Fibroblast of lung (primary cell): ENCODE data around the gene D2HGDH. TPM values are rescaled to one million over a fixed set of nuclear protein-coding genes. Genes with fewer than 3 reads are reported as not detected.

Experiments used
- DNase-seq, 2 donors: peaks; one replicate each; pipeline versions ENCODE4 v3.0.0 to v3.0.0-alpha.2; 2010; ENCODE audit warnings: low read depth in 2 of 2
- H2AFZ ChIP-seq: 2 replicates; pipeline ENCODE4 v1.5.1; 2012; ENCODE audit warnings: low read length, control low read depth, inconsistent platforms
- H3K27ac ChIP-seq: 2 replicates; pipeline ENCODE4 v1.5.1; 2011; ENCODE audit warnings: low read length, control low read depth; ENCODE audit not compliant: insufficient read depth
- H3K27me3 ChIP-seq: 2 replicates; pipeline ENCODE4 v1.5.1; 2011; ENCODE audit warnings: mild to moderate bottlenecking, low read length; ENCODE audit not compliant: control insufficient read depth, insufficient read depth
- H3K36me3 ChIP-seq: 2 replicates; pipeline ENCODE4 v1.5.1; 2011; ENCODE audit warnings: low read length; ENCODE audit not compliant: control insufficient read depth, insufficient read depth
- H3K4me1 ChIP-seq: 2 replicates; pipeline ENCODE4 v1.5.1; 2011; ENCODE audit warnings: low read length; ENCODE audit not compliant: control insufficient read depth, insufficient read depth; ENCODE audit errors: extremely low read depth
- H3K4me2 ChIP-seq: 2 replicates; pipeline ENCODE4 v1.5.1; 2011; ENCODE audit warnings: low read length, control low read depth; ENCODE audit not compliant: insufficient read depth; ENCODE audit errors: extremely low read depth
- H3K4me3 ChIP-seq, 4 experiments: fragments of 200-600 bp in 1 of 4; sonication (generic) in 1 of 4; replicated peaks in 1 of 4; 2 replicates each; pipeline ENCODE4 v1.5.1; 2011 to 2016; ENCODE audit warnings: low read length in 4 of 4, low read depth in 3 of 4, mild to moderate bottlenecking in 3 of 4, control low read depth in 2 of 4, inconsistent platforms in 1 of 4, mixed read lengths in 1 of 4; ENCODE audit not compliant: insufficient read depth in 1 of 4; ENCODE audit errors: control extremely low read depth in 1 of 4
- H3K79me2 ChIP-seq: 2 replicates; pipeline ENCODE4 v1.5.1; 2012; ENCODE audit warnings: mild to moderate bottlenecking, low read length, inconsistent platforms; ENCODE audit not compliant: control insufficient read depth, insufficient read depth
- H3K9ac ChIP-seq: 2 replicates; pipeline ENCODE4 v1.5.1; 2011; ENCODE audit warnings: mild to moderate bottlenecking, low read length, control low read depth; ENCODE audit not compliant: insufficient read depth
- H3K9me3 ChIP-seq: 2 replicates; pipeline ENCODE4 v1.5.1; 2012; ENCODE audit warnings: low read depth, low read length; ENCODE audit not compliant: control insufficient read depth, insufficient read depth
- H4K20me1 ChIP-seq: 2 replicates; pipeline ENCODE4 v1.5.1; 2011; ENCODE audit warnings: low read length; ENCODE audit not compliant: control insufficient read depth, insufficient read depth; ENCODE audit errors: extremely low read depth
- EZH2 ChIP-seq: IDR thresholded peaks from 2 replicates; pipeline ENCODE4 v1.5.1; 2012; ENCODE audit warnings: low read length, control low read depth, mild to moderate bottlenecking; ENCODE audit errors: missing control alignments
- polyA plus RNA-seq, 2 donors: library from polyadenylated mRNA; depleted of rRNA in 1 of 2; stranded (reverse) in 1 of 2; unstranded in 1 of 2; fragments of >200 nt; gene quantifications; 2 replicates each; pipeline ENCODE4 v1.2.1, GENCODE V29; 2011 to 2012; ENCODE audit warnings: missing spikeins in 1 of 2
- total RNA-seq: library from RNA; depleted of rRNA; stranded (reverse); fragments of >200 nt; gene quantifications from 2 replicates; pipeline ENCODE4 v1.2.1, GENCODE V29; 2014
- TF ChIP-seq, protein P1 (sequence below), 2 donors: IDR thresholded peaks in 1 of 2; conservative IDR thresholded peaks in 1 of 2; 1 replicate in 1 of 2; 2 replicates in 1 of 2; pipeline ENCODE4 v1.5.1; 2011 to 2012; ENCODE audit warnings: low read length in 2 of 2, control low read depth in 1 of 2, inconsistent platforms in 1 of 2, low read depth in 1 of 2, mild to moderate bottlenecking in 1 of 2

The D2HGDH gene
- total and polyA plus RNA-seq, 2 donors (not counting 1 experiment from before 2014, with no cell fraction given), result 5.7 to 28.4 TPM

DNA sequence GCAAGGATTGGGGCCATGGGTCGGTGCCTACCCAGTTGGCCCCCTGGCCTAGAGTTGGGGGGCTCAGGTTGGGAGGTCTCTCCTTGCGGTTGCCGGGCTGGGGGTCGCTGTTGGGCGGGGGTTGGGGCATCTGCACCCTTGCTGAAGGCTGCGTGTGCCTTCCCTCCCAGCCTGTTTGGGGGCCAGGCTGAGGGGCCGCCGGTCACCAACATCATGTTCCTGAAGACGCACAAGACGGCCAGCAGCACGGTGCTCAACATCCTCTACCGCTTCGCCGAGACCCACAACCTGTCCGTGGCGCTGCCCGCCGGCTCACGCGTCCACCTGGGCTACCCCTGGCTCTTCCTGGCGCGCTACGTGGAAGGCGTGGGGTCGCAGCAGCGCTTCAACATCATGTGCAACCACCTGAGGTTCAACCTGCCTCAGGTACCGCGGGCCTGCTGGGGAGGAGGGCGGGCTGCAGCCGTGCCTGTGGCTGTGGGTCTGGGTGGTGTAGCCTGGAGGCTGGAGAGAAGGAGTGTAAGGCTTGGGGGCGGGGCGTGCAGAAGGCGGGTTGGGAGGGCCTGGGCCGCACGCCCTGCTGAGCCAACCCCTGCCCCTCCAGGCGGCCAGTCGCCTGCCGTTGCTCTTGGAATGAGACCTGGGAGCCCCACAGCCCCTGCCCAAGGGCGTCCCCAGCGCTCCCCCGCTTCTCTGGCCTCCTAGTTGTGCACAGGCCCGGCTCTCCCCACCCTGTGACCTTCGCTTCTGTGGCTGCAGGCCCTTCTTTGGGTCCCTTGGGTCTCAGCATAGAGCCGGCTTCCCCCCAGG is 67.4 kb downstream of the D2HGDH start:
- H3K9me3 ChIP-seq, result no peaks in the 10 kb centered on the region
- H3K36me3 ChIP-seq, result no peaks in the 10 kb centered on the region
- H3K27me3 ChIP-seq, result no peaks in the 10 kb centered on the region

DNA sequence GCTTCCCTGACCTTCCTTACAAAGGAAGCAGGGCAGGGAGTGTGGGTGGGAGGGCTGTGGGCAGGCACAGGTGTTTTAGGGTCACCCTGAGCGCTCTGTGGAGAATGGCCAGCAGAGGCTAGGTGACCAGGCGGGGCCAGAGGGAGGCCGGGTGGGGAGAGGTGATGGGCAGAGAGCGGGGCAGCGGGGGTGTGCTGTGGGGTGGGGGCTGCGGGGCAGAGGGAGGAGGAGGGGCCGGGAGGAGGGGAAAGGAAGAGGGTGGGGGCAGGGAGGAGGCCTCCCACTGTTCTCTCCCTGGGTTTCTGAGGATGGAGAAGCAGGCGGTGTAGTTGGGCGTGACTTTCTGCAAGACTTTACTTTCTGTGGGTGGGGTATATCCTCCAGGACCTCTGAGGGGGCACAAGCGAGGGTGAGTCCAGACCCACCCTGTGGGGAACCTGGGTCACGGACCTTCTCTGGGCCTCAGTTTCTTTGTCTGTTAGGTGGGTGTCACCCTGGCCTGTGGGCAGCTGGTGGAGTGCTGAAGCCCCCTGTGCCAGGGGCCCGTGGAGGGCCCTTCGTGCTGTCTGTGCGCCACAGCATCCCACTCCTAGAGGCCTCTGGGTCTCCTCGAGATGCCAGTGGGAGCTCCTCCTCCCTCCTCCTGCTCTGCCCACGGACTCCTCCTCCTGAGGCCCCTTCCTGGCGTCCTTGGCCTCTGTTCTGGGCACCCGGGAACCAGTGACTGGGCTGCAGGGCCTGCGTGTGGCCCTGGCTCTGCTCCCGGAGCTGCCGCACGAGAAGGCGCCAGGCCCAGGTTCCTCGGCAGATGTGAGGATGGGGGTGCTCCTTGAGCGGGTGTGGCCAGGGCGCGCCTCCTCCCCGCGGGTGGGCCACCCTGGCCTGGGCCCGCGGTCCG is 68.2 kb downstream of the D2HGDH start:
- H2AFZ ChIP-seq, result no peak overlapping the region
- no peak for TF ChIP-seq EZH2
- TF ChIP-seq, protein P1, sequence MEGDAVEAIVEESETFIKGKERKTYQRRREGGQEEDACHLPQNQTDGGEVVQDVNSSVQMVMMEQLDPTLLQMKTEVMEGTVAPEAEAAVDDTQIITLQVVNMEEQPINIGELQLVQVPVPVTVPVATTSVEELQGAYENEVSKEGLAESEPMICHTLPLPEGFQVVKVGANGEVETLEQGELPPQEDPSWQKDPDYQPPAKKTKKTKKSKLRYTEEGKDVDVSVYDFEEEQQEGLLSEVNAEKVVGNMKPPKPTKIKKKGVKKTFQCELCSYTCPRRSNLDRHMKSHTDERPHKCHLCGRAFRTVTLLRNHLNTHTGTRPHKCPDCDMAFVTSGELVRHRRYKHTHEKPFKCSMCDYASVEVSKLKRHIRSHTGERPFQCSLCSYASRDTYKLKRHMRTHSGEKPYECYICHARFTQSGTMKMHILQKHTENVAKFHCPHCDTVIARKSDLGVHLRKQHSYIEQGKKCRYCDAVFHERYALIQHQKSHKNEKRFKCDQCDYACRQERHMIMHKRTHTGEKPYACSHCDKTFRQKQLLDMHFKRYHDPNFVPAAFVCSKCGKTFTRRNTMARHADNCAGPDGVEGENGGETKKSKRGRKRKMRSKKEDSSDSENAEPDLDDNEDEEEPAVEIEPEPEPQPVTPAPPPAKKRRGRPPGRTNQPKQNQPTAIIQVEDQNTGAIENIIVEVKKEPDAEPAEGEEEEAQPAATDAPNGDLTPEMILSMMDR (conservative IDR thresholded peaks at IDR 0.05 in 1 of 2, IDR thresholded peaks at IDR 0.05 in 1 of 2; ENCODE audit: low read depth in 1 of 2, low read length in 2 of 2), result no peak
- DNase-seq, result no peak
- H4K20me1 ChIP-seq, result no peaks in the 10 kb centered on the region
- H3K27ac ChIP-seq, result no peak overlapping the region
- no peak overlapping the region for H3K4me2 ChIP-seq
- no peaks in the 10 kb centered on the region for H3K27me3 ChIP-seq
- peak overlapping the region in 1 of 4 experiments; percentile 49 for H3K4me3 ChIP-seq
- no peaks in the 10 kb centered on the region for H3K79me2 ChIP-seq
- no peaks in the 10 kb centered on the region for H3K36me3 ChIP-seq
- H3K9me3 ChIP-seq, result no peaks in the 10 kb centered on the region
- H3K9ac ChIP-seq, result no peak overlapping the region
- H3K4me1 ChIP-seq, result peaks cover 5% of the 10 kb centered on the region

More for the DNA sequence above, 67.4 kb downstream of the D2HGDH start:
- no peaks in the 10 kb centered on the region for H3K79me2 ChIP-seq
- no peak overlapping the region for H3K4me3 ChIP-seq
- H4K20me1 ChIP-seq, result no peaks in the 10 kb centered on the region
- no peak overlapping the region for H3K9ac ChIP-seq
- H2AFZ ChIP-seq, result no peak overlapping the region
- H3K4me2 ChIP-seq, result no peak overlapping the region
- TF ChIP-seq EZH2, result no peak
- TF ChIP-seq, protein P1 (conservative IDR thresholded peaks at IDR 0.05 in 1 of 2, IDR thresholded peaks at IDR 0.05 in 1 of 2; ENCODE audit: low read depth in 1 of 2, low read length in 2 of 2), result no peak
- H3K27ac ChIP-seq, result no peak overlapping the region
- H3K4me1 ChIP-seq, result peaks cover 5% of the 10 kb centered on the region
- no peak for DNase-seq
